Panc1 (cell line): ENCODE results near the gene ODC1.

Experiments used
- POLR2AphosphoS5 ChIP-seq: IDR thresholded peaks from 2 replicates; pipeline ENCODE4 v1.6.1; 2012; ENCODE audit warnings: mild to moderate bottlenecking, low read depth, low read length, moderate library complexity
- TCF7L2 ChIP-seq: IDR thresholded peaks from 2 replicates; pipeline ENCODE4 v1.6.1; 2011; ENCODE audit warnings: mild to moderate bottlenecking, low read depth, low read length, inconsistent platforms
- TF ChIP-seq, protein P1 (sequence below): fragments of 450-650 bp; IDR thresholded peaks from 2 replicates; pipeline ENCODE4 v1.5.1; 2017; ENCODE audit warnings: mild to moderate bottlenecking

DNA sequence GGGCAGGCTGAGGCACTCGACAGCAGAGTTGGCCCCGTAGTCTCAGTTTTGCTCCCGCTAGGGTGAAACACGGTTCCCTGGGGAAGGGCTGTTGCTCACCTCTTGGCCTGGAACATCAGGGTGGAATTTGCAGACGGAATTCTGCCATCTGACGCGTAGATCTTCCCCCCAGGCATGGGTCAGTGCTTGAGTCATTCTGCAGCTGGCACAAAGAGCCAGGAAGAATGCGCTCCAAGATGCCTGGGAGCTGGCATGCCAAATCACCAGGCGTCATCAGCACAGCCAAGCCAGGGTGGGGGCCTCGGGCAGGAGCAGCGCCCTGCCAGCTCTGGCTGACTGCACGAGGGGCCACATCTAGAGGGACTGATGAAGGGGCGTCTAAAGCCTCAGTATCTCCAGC lies 42.7 kb downstream of the ODC1 start:
- TF ChIP-seq, protein P1, sequence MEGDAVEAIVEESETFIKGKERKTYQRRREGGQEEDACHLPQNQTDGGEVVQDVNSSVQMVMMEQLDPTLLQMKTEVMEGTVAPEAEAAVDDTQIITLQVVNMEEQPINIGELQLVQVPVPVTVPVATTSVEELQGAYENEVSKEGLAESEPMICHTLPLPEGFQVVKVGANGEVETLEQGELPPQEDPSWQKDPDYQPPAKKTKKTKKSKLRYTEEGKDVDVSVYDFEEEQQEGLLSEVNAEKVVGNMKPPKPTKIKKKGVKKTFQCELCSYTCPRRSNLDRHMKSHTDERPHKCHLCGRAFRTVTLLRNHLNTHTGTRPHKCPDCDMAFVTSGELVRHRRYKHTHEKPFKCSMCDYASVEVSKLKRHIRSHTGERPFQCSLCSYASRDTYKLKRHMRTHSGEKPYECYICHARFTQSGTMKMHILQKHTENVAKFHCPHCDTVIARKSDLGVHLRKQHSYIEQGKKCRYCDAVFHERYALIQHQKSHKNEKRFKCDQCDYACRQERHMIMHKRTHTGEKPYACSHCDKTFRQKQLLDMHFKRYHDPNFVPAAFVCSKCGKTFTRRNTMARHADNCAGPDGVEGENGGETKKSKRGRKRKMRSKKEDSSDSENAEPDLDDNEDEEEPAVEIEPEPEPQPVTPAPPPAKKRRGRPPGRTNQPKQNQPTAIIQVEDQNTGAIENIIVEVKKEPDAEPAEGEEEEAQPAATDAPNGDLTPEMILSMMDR, result no peak
- TF ChIP-seq TCF7L2, result peak; percentile 43; the same call in 1 of the 2 replicates
- TF ChIP-seq POLR2AphosphoS5, result peak; percentile 81
